IPS-18c (cell line): Measurements from ENCODE around the gene LRPAP1.

ENCODE experiments used
- H3K4me3 ChIP-seq: 2 replicates; pipeline ENCODE4 v1.7.0; 2013; ENCODE audit warnings: low read depth, mild to moderate bottlenecking, low read length, moderate library complexity; ENCODE audit not compliant: insufficient read depth
- H3K9me3 ChIP-seq: one replicate; pipeline ENCODE4 v1.6.1; 2013; ENCODE audit warnings: mild to moderate bottlenecking, low read length, moderate library complexity; ENCODE audit not compliant: control insufficient read depth, insufficient read depth

Gene LRPAP1

DNA sequence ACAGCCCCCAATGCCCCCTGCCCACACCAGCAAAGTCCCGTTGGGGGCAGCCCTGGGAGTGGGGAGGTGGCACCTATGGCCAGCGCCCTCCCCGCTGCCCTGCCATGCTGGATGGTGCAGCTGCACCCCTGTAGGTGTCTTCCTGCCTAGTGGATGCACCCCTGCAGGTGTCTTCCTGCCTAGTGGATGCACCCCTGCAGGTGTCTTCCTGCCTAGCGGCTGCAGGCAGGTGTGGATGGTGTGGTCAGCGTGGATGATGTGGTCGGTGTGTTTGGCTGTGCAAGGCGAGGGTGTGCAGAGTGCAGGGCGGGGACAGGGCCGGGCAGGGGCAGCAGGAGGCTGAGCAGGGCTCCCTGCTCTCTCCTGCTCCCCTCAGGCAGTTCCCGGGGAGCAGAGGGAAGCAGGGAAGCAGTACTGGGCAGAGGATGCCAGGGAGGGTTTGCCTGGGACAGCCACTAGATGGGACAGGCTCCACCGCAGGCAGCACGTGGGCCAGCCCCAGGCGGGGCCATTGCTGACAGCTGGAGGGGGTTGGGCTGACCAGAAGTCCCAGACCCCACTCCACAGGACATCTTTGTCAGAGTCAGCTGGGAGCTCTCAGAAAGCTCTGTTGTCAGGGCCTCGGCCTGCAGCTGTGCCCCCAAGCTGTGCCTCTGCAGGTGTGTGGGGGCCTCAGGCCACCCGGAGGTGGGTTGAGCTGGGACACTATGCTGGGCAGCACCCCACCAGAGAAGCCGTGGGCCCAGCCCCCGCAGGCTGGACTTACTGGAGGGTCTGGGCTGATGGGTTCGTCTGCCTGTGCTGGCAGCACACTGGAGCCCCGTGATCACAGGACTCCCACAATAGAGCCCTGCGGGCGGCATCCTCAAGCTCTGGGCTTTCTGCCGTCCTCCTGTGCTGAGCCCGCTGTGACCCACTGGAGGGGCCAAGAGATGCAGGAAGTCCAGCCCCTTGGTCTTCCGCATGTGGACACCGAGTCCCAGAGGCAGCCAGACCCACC lies 45.4 kb downstream of the LRPAP1 start:
- Histone ChIP-seq H3K9me3 (peaks cover 2% of the 10 kb centered on the region), H3K4me3 (no peak overlapping the region)

DNA sequence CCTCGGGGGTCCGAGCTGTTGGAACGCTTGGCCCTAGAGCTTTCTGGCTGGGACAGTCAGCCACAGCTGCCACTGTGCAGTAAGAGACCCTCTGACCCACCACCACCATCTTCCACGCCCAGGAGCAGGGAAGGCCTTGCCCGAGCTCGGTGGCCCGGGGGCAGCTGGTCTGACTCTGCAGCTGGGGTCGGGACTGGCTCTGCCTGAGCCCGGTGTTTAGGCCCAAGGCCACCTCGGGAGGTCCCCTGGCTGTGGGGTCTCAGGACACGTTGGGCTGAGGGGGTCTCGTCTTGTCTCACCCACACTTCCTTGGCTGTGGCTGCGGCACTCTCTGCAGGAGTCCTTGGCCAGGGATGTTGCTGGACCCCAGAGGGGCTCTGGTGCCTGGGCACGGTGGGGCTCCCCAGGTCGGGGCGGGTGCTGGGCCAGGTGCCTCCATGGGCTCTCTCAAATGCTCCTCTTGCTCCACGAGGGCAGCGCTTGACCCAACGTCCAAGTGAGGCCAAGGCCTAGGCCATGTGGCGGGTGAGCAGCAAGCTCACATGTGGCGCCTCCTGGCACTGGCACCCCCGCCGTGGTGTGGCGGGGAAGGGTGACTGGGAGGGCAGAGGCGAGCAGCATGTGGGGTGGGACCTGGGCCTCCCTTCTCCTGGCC lies 46.2 kb downstream of the LRPAP1 start:
- peaks cover 2% of the 10 kb centered on the region for H3K9me3 ChIP-seq
- no peak overlapping the region for H3K4me3 ChIP-seq

DNA sequence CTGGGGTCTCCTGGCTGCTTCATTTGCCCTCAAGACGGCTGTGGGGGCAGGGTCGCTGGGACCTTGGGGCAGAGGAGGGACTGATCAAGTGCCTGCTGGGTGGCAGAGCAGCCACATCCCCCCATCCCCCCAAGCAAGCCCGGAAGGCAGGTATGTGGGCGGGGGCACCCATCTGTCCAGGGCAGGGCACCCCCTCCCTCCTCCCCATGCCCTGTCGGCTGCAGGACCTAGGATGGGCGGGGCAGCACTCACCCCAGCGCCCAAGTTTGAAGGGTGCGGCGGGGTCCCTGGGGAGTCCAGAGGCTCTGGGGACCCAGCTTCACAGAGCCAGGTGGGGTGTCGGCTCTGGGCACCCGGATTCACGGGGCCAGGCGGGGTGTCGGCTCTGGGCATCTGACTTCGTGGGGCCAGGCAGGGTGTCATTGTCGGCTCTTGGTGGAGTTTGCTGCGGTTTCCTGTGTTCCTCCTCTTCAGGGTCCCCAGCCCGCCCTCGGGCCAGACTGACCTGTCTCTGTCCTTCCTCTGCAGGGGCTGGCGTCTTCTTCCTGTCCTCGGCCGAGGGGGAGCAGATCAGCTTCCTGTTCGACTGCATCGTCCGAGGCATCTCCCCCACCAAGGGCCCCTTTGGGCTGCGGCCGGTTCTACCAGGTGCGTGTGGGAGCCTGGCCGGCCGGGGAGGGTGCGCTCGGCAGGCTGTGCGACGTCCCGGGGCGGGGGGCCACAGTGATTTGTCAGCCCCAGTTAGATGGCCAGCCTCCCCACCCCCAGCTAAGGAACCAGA lies 47.0 kb downstream of the LRPAP1 start:
- Histone ChIP-seq H3K9me3 (peaks cover 2% of the 10 kb centered on the region), H3K4me3 (no peak overlapping the region)

DNA sequence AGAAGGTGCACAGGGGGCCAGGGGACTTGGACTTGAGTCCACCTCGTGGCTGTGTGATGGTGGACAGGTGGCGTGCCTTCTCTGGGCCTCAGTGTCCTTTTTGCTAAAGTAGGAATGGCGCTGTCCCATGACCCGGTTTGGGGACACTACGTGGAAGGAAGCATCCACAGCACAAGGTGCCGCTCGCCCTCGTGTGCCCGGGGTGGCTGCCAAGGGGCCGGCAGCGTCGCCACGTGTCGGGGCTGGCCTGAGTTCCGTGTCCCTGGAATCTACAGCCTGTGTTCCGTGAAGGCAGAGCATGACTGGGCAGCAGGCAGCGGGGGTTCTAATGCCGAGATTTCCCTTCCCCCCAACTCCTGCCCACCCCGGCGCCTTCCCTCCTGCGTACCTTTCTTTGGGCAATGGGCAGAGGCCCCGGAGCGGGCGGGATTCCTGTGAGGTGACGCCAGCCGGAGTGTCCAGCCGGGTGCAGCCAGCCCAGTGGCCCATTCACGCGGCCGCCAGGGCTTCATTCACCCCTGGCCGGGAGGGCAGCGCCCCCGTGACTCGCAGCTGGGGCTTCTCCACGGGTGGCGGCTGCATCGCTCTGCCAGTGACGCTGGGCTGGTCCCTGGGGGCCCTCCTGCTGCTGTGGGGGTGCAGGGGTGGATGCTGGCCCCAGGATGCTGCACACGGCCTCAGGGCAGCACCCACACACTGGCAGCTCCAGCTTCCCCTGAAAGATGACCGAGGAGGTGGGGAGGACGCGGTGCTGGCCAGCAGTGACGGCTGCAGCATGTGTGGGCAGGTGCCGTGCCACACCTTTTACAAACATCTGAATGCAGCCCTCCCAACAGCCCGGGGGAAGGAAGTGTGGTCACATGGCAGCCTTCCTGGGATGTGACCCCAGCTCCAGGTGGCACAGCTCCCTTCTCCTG lies 47.9 kb downstream of the LRPAP1 start:
- H3K9me3 ChIP-seq, result peaks cover 2% of the 10 kb centered on the region
- no peak overlapping the region for H3K4me3 ChIP-seq

DNA sequence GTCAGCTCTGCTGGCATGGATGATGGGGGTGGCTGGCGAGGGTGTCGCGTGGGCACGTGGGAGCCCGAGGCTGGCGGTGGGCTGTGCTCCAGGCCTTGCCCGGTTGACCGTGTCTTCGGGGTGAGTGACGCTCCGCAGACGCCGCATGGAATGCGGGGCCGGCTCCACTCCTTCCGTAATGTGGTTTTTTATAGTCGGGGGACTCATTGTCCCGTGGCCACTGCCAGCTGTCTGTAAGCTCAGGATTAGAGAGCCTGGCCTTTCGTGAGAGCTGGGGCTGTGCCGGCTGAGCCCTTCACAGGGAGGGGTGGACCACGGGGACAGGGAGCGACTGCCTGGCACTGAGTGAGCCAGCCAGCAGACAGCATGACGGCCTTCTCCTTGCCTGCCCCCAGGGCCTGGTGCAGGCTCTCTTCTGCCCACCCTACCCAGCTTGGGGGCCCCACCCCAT lies 48.7 kb downstream of the LRPAP1 start:
- H3K9me3 ChIP-seq, result peaks cover 2% of the 10 kb centered on the region
- H3K4me3 ChIP-seq, result no peak overlapping the region

DNA sequence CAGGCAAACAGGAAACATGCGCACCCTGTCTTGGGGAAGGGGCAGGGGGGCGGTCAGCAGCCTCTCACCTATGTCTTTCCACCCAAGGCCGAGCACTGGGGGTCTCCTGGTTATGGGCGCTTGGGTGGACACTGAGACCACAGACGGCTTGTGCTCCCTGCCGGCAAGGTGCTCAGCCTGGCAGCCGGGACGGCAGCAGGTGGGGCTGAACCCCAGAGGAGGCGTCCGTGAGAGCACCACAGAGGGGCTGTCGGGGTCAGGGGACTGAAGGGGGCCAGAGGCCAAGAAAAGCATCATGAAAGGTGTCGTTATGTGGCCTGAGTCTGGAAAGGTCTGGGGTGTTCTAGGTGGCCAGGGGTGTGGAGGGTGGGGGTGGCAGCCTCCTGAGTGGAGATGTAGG lies 49.5 kb downstream of the LRPAP1 start:
- H3K4me3 ChIP-seq, result no peak overlapping the region
- peaks cover 2% of the 10 kb centered on the region for H3K9me3 ChIP-seq

DNA sequence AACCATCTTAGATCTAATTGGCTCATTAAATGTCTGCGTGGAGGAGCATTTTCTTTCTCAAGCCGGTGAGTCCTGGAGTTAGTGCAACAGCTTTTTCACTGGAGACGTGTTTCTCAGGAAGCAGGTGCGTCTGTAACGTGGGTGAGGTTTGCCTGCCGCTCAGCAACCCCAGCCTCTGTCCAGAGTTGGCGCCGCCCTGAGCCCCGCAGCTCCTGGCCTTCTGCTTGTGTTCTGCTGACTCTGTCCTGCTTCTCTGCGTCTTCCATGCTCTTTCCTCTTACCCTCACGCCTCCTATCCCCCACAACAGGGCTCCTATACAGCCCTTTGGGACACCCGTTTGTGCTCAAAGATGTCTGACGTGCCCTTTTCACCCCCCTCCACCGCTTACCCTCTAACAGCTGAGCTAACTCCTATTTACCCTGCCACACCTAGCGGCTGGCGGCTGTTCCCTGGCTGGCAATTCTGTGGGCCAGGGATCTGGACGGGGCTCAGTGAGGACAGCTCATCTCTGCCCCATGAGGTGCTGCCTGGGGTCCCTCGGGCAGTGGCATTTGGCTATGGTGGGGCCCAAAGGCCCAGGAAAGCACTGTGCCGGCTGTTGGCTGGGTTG lies 50.3 kb downstream of the LRPAP1 start:
- peaks cover 2% of the 10 kb centered on the region for H3K9me3 ChIP-seq
- no peak overlapping the region for H3K4me3 ChIP-seq

DNA sequence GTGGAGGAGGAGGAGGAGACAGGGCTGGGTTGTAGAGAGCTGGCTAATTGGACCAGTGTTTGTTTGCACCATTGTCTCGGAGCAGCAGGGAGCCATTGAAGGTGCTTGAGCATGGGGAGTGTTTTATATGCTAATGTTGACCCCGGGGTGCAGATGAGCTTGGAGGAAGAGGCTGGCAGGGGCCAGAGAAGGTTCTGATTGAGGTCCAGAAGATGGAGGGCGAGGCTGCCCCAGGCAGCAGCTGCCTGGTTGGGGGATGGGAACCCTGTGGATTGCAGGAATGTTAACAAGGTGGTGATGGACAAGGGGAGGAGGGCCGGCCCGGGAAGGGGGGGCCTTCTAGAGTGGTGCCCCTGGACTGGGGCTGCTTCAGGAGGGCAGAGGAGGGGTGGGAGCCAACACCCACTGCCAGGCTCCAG lies 51.1 kb downstream of the LRPAP1 start:
- Histone ChIP-seq H3K9me3 (peaks cover 2% of the 10 kb centered on the region), H3K4me3 (peak overlapping the region; percentile 4; the same call in 1 of the 2 replicates)

DNA sequence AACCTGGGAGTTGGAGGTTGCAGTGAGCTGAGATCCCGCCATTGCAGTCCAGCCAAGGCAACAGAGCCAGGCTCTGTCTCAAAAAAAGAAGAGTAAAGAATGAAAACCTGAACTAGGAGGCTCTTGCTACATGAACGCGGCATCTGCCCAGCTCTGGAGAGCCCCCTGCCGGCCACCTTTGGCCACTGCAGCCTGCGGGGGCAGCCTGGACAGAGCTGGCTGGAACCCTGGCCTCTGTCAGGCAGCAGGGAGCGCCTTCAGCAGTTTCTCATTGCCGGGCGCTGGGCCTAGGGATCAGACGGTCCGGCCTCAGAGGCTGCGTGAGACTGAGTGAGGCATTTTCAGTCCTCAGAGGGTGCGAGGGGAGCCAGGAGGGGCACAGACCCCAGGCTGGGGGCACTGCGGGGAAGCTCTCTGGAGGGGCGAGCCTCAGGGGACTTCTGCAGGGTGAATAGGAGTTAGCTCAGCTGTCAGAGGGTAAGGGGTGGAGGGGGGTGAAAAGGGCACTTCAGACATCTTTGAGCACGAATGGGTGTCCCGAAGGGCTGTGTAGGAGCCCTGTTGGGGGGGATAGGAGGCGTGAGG lies 51.6 kb downstream of the LRPAP1 start:
- Histone ChIP-seq H3K9me3 (peaks cover 2% of the 10 kb centered on the region), H3K4me3 (peak overlapping the region; percentile 4; the same call in 1 of the 2 replicates)

DNA sequence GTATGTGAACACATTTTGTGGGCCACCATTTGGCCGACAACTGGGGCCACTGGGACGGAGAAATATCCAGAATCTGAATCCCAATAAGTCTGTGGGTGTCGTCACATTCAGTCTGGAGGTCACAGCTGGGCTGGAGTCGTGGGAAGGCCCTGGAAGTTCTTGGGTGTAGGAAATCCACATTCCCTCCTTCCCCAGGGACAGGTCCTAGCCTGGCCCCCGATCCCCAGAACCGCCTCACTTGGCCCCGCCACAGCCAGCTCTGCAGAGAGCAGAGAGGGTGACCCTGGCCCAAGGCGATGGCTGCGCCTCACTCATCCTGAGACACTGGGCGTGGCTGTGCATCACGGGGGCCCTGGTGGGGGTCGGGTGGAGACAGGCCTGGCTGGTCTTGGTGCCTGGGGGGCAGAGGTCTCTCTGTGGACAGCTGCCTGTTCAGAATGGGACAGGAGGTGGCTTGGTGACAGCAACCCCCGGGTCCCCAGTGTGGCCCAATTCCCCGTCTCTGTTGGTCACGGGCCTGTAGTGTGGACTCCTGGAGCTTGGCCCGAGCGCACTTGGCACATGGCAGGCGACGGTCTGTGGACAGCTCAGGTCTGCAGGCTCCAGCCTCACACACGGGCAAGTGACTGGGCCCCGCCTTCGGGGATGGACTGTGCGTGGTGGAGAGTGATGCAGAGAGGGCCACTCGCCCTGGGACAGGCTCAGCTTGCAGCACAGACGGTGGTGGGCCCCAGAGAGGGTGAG lies 52.7 kb downstream of the LRPAP1 start:
- no peaks in the 10 kb centered on the region for H3K9me3 ChIP-seq
- no peak overlapping the region for H3K4me3 ChIP-seq

DNA sequence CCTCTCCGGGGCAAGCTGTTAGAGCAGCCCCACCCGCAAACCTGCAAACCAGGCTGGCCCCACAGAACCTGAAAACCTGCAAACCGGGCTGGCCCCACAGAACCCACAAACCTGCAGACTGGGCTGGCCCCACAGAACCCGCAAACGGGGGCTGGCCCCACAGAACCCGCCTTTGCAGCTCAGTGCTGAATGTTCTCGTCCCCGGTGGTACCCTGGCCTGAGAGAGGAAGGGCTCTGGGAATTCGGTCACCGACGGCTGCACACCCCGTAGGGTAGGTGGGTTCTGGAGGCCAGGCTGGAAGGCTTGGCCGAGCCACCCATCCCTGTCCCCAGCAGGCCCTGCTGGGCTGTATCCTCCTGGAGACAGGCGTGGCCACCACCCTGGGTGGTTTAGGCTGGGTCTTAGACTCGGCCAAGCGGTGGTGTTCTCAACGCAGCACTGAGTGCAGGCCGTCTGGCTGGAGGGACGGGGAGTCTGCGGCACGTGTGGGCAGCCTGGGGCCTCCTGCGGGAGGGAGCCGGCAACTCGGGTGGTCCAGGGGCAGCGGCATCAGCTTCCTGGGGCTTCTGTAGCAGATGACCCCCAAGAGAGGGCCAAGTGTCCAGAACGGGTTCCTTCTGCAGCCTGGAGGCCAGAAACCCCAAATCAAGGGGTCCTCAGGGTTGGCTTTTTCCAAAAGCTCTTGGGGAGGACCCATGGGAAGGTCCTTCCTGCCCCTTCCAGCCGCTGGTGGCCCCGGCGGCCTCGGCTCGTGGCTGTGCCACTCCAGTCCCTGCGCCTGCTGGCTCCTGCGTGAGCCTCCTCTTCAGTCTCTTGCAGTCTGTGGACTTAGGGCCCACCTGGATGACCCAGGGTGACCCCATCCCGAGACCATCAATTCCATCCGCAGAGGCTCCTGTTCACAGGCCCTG lies 53.5 kb downstream of the LRPAP1 start:
- Histone ChIP-seq H3K4me3 (no peak overlapping the region), H3K9me3 (no peaks in the 10 kb centered on the region)

DNA sequence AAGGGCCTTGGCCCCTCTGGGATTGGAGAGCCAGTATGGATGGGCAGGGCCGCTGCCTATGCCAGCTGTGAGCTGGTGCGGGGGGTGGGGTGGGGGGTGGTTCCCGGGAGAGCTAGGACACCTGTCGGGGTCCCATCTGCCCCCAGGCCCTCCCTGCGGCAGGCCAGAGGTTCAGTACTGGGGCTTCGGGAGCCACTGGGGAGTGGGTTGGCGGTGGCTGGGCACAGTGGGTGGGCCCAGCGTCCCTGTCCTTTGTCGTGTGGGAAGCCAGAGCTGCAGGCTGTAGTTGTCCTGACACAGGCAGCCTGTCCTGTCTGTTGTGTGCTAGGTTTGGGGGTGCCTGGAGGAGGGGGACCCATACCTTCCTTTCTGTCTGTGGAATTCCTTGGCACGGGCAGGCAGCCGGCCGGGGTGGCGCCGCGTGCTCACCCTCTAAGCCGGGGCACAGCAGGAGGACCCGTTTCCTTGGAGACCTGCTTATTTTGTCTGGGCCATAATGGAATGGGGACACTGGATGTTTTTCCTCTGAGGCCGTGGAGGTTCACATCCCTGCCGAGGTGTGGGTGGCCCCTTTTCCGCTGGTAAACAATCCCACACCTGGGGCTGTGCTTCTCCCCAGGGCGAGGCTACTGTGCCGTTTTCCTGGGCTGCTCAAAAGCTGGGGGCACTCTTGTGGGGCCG lies 54.3 kb downstream of the LRPAP1 start:
- H3K9me3 ChIP-seq, result no peaks in the 10 kb centered on the region
- no peak overlapping the region for H3K4me3 ChIP-seq

DNA sequence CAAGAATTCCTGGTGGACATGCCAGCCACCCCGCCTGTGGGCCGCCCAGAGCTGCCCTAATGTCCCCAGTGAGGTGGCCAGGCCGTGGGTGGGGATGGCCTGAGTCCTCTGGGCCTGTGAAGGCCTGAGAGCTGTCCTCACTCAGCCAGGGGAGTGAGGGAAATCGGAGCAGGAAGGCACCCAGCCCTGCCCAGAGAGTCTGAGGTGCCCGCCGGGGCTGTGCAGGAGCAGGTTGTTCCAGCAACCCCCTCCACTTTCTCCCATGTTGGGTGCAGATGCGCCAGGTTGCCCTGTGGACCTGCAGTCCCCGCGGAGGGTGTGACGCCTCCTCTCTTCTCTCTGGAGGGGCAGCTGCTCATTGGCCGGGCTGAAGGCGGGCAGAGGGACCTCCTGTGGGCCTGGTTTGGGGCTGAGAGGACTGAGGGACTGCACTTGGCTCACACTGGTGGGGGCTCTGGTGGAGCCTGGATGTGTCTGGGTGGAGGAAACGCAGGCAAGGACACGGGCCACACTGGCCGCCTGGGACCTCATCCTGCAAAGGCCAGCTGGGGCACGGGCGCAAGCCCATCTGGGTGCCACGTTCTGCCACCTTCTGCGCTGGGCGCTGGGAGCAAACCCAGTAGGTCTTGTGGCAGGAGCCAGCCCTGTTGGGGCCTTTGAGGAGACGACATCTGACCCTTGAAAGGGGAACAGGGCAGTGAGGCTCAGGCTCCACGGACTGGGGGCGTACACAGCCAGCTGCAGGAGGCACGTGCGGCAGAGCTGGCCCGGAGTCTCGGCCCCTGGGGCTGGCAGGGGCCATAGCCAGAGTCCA lies 55.1 kb downstream of the LRPAP1 start:
- no peaks in the 10 kb centered on the region for H3K9me3 ChIP-seq
- H3K4me3 ChIP-seq, result no peak overlapping the region
